A673 (cell line): Measurements from ENCODE around the gene CAPN11.

ENCODE experiments used
- EZH2 ChIP-seq: fragments of 200-600 bp; sonication (generic); IDR thresholded peaks from 2 replicates; pipeline ENCODE4 v1.6.1; 2017; ENCODE audit warnings: borderline replicate concordance, low read depth, mild to moderate bottlenecking, mixed read lengths, antibody characterized with exemption, low read length; ENCODE audit not compliant: poor library complexity, severe bottlenecking
- TF ChIP-seq, protein P1 (sequence below): fragments of 300-800, 200-600 bp; sonication (generic); conservative IDR thresholded peaks from 2 replicates; pipeline ENCODE4 v1.5.1; 2017; ENCODE audit warnings: low read depth, mild to moderate bottlenecking, antibody characterized with exemption, low read length, moderate library complexity, mixed read lengths

GRCh38 chr6:44138717-44139350, 19.8 kb upstream of the CAPN11 start:
- TF ChIP-seq, protein P1, sequence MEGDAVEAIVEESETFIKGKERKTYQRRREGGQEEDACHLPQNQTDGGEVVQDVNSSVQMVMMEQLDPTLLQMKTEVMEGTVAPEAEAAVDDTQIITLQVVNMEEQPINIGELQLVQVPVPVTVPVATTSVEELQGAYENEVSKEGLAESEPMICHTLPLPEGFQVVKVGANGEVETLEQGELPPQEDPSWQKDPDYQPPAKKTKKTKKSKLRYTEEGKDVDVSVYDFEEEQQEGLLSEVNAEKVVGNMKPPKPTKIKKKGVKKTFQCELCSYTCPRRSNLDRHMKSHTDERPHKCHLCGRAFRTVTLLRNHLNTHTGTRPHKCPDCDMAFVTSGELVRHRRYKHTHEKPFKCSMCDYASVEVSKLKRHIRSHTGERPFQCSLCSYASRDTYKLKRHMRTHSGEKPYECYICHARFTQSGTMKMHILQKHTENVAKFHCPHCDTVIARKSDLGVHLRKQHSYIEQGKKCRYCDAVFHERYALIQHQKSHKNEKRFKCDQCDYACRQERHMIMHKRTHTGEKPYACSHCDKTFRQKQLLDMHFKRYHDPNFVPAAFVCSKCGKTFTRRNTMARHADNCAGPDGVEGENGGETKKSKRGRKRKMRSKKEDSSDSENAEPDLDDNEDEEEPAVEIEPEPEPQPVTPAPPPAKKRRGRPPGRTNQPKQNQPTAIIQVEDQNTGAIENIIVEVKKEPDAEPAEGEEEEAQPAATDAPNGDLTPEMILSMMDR = no peak
- no peak for TF ChIP-seq EZH2
